K562 (cell line): ENCODE measurements around the gene ZBP1. TPM values are rescaled to one million over a fixed set of nuclear protein-coding genes. Genes with fewer than 3 reads are reported as not detected.

Experiments
- ARID1B ChIP-seq: fragments of 450-650 bp; IDR thresholded peaks from 2 replicates; pipeline ENCODE4 v1.6.1; 2016; ENCODE audit warnings: antibody characterized with exemption, mild to moderate bottlenecking, inconsistent platforms
- ARID3B ChIP-seq: fragments of 250-450 bp; sonication (Bioruptor Pico); IDR thresholded peaks from 2 replicates; pipeline ENCODE4 v1.4.0; 2020; ENCODE audit warnings: borderline replicate concordance
- CBFA2T3 ChIP-seq: fragments of 450-650 bp; IDR thresholded peaks from 2 replicates; pipeline ENCODE4 v1.6.1; 2017
- CBFB ChIP-seq: sonication (generic); formaldehyde crosslinking; IDR thresholded peaks from 2 replicates; pipeline ENCODE4 v1.4.0; 2020; ENCODE audit warnings: mild to moderate bottlenecking, missing genetic modification reagents
- DIDO1 ChIP-seq: fragments of 450-650 bp; IDR thresholded peaks from 2 replicates; pipeline ENCODE4 v1.6.1; 2016; ENCODE audit warnings: low read depth, missing biosample characterization, missing genetic modification characterization
- GTF2A2 ChIP-seq: IDR thresholded peaks from 2 replicates; pipeline ENCODE4 v1.6.1; 2016; ENCODE audit warnings: mild to moderate bottlenecking, missing genetic modification characterization, missing compliant biosample characterization
- IFI16 ChIP-seq: fragments of 250-450 bp; sonication (Bioruptor Pico); IDR thresholded peaks from 2 replicates; pipeline ENCODE4 v2.1.2; 2022; ENCODE audit warnings: mild to moderate bottlenecking, inconsistent platforms
- IRF9 ChIP-seq: fragments of 450-650 bp; IDR thresholded peaks from 2 replicates; pipeline ENCODE4 v1.6.1; 2016; ENCODE audit warnings: missing biosample characterization, missing genetic modification characterization
- KDM5B ChIP-seq: fragments of 200-600 bp; sonication (generic); IDR thresholded peaks from 2 replicates; pipeline ENCODE4 v1.6.1; 2012; ENCODE audit warnings: low read depth, mild to moderate bottlenecking, moderate library complexity, low read length, control low read depth, inconsistent platforms; ENCODE audit not compliant: insufficient replicate concordance
- MAFK ChIP-seq: IDR thresholded peaks from 2 replicates; pipeline ENCODE4 v1.6.1; 2011; ENCODE audit warnings: low read length, improper control_type of control experiment
- MCM7 ChIP-seq, 2 experiments: fragments of 450-650 bp; IDR thresholded peaks; 2 replicates each; pipeline ENCODE4 v1.6.1; 2016 to 2018
- NFIC ChIP-seq: fragments of 450-650 bp; IDR thresholded peaks from 2 replicates; pipeline ENCODE4 v1.6.1; 2017; ENCODE audit warnings: mild to moderate bottlenecking, inconsistent platforms
- NR2C2 ChIP-seq, 2 experiments: fragments of 200-800 bp in 1 of 2; sonication (Bioruptor generic) in 1 of 2; sonication (generic) in 1 of 2; formaldehyde crosslinking in 1 of 2; IDR thresholded peaks; 2 replicates each; pipeline versions ENCODE4 v1.6.1 to v1.8.0; 2016 to 2022; ENCODE audit warnings: mild to moderate bottlenecking in 1 of 2, missing compliant biosample characterization in 1 of 2, missing genetic modification characterization in 1 of 2, missing genetic modification reagents in 1 of 2
- NR4A1 ChIP-seq, 2 experiments: fragments of 250-450 bp in 1 of 2; fragments of 450-650 bp in 1 of 2; sonication (Bioruptor Pico) in 1 of 2; IDR thresholded peaks; 2 replicates each; pipeline versions ENCODE4 v1.4.0 to v1.6.1; 2016 to 2020; ENCODE audit warnings: mild to moderate bottlenecking in 2 of 2, missing compliant biosample characterization in 1 of 2, missing genetic modification characterization in 1 of 2, moderate library complexity in 1 of 2
- SNIP1 ChIP-seq: fragments of 450-650 bp; IDR thresholded peaks from 2 replicates; pipeline ENCODE4 v1.7.1; 2017; ENCODE audit warnings: low read depth, mild to moderate bottlenecking
- STAT5A ChIP-seq: IDR thresholded peaks from 2 replicates; pipeline ENCODE4 v1.6.1; 2012; ENCODE audit warnings: low read length, inconsistent platforms, borderline replicate concordance
- TAL1 ChIP-seq: fragments of 450-650 bp; IDR thresholded peaks from 2 replicates; pipeline ENCODE4 v1.6.1; 2016; ENCODE audit warnings: mild to moderate bottlenecking
- TARDBP ChIP-seq: fragments of 450-650 bp; IDR thresholded peaks from 2 replicates; pipeline ENCODE4 v1.6.1; 2016
- TCF3 ChIP-seq: sonication (generic); formaldehyde crosslinking; IDR thresholded peaks from 2 replicates; pipeline ENCODE4 v1.4.0; 2020; ENCODE audit warnings: mild to moderate bottlenecking, missing genetic modification reagents
- TCFL5 ChIP-seq: fragments of 250-450 bp; sonication (Bioruptor Pico); conservative IDR thresholded peaks from 2 replicates; pipeline ENCODE4 v1.6.1; 2021; ENCODE audit warnings: mild to moderate bottlenecking, moderate library complexity, matching md5 sums
- TOE1 ChIP-seq, 2 experiments: fragments of 450-650 bp in 1 of 2; sonication (generic) in 1 of 2; formaldehyde crosslinking in 1 of 2; IDR thresholded peaks; 2 replicates each; pipeline versions ENCODE4 v1.7.1 to v1.8.0; 2016 to 2022; ENCODE audit warnings: borderline replicate concordance in 2 of 2, mild to moderate bottlenecking in 2 of 2, antibody characterized with exemption in 1 of 2, inconsistent platforms in 1 of 2, low read depth in 1 of 2, missing genetic modification reagents in 1 of 2, moderate library complexity in 1 of 2
- XRCC4 ChIP-seq: IDR thresholded peaks from one replicate; pipeline ENCODE4 v1.6.1; 2011; ENCODE audit not compliant: insufficient read depth, insufficient read length; ENCODE audit errors: extremely low read depth
- ZNF589 ChIP-seq: fragments of 200-800 bp; sonication (Bioruptor generic); IDR thresholded peaks from 2 replicates; pipeline ENCODE4 v1.6.1; 2016; ENCODE audit warnings: low read depth, missing genetic modification characterization, missing compliant biosample characterization
- polyA plus RNA-seq, 8 experiments: library from polyadenylated mRNA; depleted of rRNA in 4 of 8; stranded (reverse) in 5 of 8; unstranded in 3 of 8; fragments of >200 nt; fragmentation: Nextera tagmentation in 2 of 8; fragmentation: Illumina TruSeq in 1 of 8; extraction: Ambion mirVana in 2 of 8; extraction: Trizol in 1 of 8; gene quantifications; 2 replicates each; pipeline versions ENCODE4 v1.2.1 to v1.2.3, GENCODE V29; 2011 to 2014; ENCODE audit warnings: inconsistent platforms in 1 of 8, missing spikeins in 1 of 8
- total RNA-seq, 7 experiments: library from RNA; depleted of rRNA in 6 of 7; stranded (reverse); fragments of >200 nt in 6 of 7; fragmentation: Illumina TruSeq in 2 of 7; extraction: Trizol in 2 of 7; gene quantifications; 2 replicates each; pipeline versions ENCODE4 v1.2.1 to v1.2.3, GENCODE V29; 2011 to 2021; ENCODE audit warnings: low replicate concordance in 1 of 7
- TF ChIP-seq, protein P1 (sequence below): fragments of 250-450 bp; sonication (Bioruptor Pico); IDR thresholded peaks from 2 replicates; pipeline ENCODE4 v1.8.0; 2022; ENCODE audit warnings: inconsistent platforms, mild to moderate bottlenecking, moderate library complexity, borderline replicate concordance

Gene ZBP1
- total and polyA plus RNA-seq, 9 of the 15 experiments (the other 6 are each of a cell fraction or from before 2014, with no cell fraction given), result not detected

- no peak for TF ChIP-seq XRCC4
- no peak for TF ChIP-seq CBFB
- TF ChIP-seq ZNF589 (CRISPR knock-in tag), result no peak
- TF ChIP-seq MAFK, result no peak
- TF ChIP-seq TCF3 (CRISPR knock-in tag), result peak; percentile 76
- TF ChIP-seq TOE1 (IDR thresholded peaks at IDR 0.05; ENCODE audit: borderline replicate concordance), result no peak
- no peak for TF ChIP-seq TOE1 (CRISPR knock-in tag; IDR thresholded peaks at IDR 0.05; ENCODE audit: borderline replicate concordance, low read depth)
- peak; percentile 72 for TF ChIP-seq ARID1B
- no peak for TF ChIP-seq TARDBP
- TF ChIP-seq, protein P1, sequence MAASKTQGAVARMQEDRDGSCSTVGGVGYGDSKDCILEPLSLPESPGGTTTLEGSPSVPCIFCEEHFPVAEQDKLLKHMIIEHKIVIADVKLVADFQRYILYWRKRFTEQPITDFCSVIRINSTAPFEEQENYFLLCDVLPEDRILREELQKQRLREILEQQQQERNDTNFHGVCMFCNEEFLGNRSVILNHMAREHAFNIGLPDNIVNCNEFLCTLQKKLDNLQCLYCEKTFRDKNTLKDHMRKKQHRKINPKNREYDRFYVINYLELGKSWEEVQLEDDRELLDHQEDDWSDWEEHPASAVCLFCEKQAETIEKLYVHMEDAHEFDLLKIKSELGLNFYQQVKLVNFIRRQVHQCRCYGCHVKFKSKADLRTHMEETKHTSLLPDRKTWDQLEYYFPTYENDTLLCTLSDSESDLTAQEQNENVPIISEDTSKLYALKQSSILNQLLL (CRISPR knock-in tag), result no peak
- TF ChIP-seq GTF2A2 (tag), result no peak
- peak; percentile 46; the same call in 1 of the 2 replicates for TF ChIP-seq NFIC
- no peak for TF ChIP-seq SNIP1
- TF ChIP-seq MCM7 (IDR thresholded peaks at IDR 0.05), result no peak
- TF ChIP-seq ARID3B (CRISPR knock-in tag), result no peak
- TF ChIP-seq IRF9 (tag), result no peak
- peak; percentile 88 for TF ChIP-seq CBFA2T3
- peak; percentile 62; the same call in 1 of the 2 replicates for TF ChIP-seq TAL1
- TF ChIP-seq TCFL5, result no peak
- TF ChIP-seq NR4A1 (CRISPR knock-in tag; IDR thresholded peaks at IDR 0.05), result no peak
- TF ChIP-seq NR4A1 (tag; IDR thresholded peaks at IDR 0.05), result no peak
- peak; percentile 22; the same call in 1 of the 2 replicates for TF ChIP-seq STAT5A
- TF ChIP-seq KDM5B, result no peak
- no peak for TF ChIP-seq IFI16 (CRISPR knock-in tag)
- no peak for TF ChIP-seq NR2C2 (CRISPR knock-in tag; IDR thresholded peaks at IDR 0.05)
- no peak for TF ChIP-seq NR2C2 (tag; IDR thresholded peaks at IDR 0.05)
- no peak for TF ChIP-seq DIDO1 (tag)
These were observed 32.2 kb downstream of the ZBP1 start (continued) for GRCh38 chr20:57587989-57588377.
